GM23248 (cell line): ENCODE results near the gene RASAL2.

Experiments used
- EZH2 ChIP-seq: fragments of 200-600 bp; sonication (generic); IDR thresholded peaks from 2 replicates; pipeline ENCODE4 v1.6.1; 2018; ENCODE audit warnings: antibody characterized with exemption, mild to moderate bottlenecking; ENCODE audit not compliant: insufficient read depth, poor library complexity, severe bottlenecking
- EZH2phosphoT487 ChIP-seq: fragments of 200-600 bp; sonication (generic); IDR thresholded peaks from 2 replicates; pipeline ENCODE4 v1.6.1; 2018; ENCODE audit warnings: antibody characterized with exemption, moderate library complexity, mild to moderate bottlenecking, low read depth; ENCODE audit not compliant: insufficient read depth

DNA sequence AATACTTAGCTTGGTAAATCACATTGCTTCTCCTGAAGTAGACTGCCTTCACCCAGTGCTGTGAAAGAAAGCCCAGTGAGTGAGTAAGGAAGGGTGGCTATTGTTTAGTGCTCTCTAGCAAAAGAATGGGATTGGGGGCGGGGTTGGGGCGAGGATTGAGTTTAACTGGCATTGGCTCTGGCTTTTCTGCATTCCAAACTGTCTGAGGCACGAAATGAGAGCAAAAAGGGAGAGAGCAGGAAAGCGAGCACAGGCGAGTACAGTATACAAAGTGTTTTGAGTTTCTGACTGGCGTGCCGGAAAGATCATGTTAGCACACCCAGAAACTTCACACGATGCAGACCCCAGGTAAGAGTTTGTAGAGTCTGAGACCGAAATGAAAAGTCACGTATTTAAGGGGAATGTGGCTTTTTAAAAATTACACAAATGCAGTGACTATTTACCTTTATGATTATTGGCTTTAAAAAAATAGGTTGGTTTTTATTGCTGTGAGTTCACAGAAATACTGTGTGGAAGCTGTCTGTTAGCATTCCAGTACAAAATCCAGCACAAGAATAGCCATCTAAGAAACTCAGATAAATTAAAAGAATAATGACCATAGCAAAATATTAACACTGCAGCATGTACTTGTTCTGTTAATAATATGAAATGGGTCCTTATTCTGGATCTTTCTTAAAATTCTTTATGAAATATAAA is 247.5 kb downstream of the RASAL2 start:
- TF ChIP-seq EZH2phosphoT487 (no peak), EZH2 (no peak)
